NCI-H524 (cell line): Measurements from ENCODE around the gene SH3GL1.
A peak's percentile ranks its signal among the peaks of the same experiment; 100 is the strongest.
"Not testable (repeated sequence)": the region's sequence is repeated elsewhere in the genome, so short reads cannot be mapped to it uniquely, and the experiment has no call there.

Experiments
- DNase-seq, 2 experiments: peaks; one replicate each; lab custom pipeline; 2025; lab: John Stamatoyannopoulos, UW

Gene SH3GL1

DNA sequence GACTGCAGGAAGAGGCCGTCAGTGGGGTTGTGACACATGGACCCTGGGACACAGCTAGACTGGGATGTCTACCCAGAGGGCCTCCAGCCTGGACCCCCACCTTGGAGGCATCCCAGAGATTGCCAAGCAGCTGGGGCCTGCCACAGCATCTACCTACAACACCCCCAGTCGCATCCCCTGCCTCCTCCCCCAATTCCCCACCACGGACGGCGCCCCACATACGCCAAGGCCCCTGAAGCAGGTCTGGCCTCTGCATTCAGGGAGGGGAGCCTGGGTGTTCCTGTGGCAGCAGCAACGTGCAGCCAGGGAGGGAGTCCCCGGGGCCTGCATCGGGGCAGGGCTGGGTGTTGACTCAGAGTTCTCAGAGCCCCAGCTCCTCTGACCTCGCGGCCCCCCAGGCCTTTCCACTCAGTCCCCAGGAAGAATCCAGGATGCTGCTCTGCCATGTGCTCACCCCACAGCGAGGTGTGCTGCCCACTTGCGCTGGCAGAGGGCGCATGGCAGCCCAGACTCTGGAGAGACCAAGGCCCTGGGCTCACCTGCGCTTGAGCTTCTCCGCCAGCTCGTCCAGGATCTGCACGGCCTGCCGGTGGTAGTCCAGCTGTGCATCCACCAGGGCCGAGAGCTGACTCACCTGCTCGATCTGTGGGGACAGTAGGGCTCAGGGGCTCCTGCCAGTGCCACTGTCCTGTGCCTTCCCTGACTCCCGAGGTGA, 37.4 kb downstream of the SH3GL1 start:
- peak in 1 of 2 experiments; percentile 29 for DNase-seq

DNA sequence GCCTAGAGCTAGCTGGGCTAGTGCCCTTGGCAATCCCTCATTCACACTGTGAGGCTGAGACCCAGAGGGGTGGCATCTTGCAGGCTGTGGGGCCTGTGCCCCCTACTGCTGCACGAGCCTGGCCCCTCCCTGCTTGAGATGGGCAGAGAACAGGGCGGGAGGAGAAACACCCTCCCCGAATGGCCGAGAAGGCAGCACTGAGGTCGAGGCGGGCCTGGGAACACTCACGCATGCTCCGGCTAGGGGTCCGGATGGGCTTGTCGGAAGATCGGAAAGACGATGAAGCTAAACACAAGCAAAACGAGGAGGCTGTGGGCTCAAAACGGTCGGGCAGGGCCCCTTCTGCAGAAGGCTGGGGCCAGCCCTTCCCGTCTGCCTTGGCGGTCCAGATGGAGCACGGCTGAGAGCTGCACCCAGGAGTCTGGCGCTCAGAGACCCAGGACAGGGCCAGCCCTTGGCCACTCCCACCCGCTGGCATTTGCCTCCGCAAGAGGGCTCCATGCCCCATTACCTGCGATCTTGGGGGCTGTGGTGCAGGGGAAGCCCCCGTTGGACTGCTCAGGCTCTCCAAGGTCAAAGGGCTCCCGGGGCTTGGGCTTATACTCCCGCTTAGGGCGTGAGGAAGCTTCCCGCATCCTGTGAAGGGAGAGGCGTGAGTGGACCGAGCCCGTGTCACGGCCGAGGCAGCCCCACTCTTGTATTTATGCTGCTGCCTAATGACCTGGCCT, 38.1 kb downstream of the SH3GL1 start:
- DNase-seq: peak in 1 of 2 experiments; percentile 44

DNA sequence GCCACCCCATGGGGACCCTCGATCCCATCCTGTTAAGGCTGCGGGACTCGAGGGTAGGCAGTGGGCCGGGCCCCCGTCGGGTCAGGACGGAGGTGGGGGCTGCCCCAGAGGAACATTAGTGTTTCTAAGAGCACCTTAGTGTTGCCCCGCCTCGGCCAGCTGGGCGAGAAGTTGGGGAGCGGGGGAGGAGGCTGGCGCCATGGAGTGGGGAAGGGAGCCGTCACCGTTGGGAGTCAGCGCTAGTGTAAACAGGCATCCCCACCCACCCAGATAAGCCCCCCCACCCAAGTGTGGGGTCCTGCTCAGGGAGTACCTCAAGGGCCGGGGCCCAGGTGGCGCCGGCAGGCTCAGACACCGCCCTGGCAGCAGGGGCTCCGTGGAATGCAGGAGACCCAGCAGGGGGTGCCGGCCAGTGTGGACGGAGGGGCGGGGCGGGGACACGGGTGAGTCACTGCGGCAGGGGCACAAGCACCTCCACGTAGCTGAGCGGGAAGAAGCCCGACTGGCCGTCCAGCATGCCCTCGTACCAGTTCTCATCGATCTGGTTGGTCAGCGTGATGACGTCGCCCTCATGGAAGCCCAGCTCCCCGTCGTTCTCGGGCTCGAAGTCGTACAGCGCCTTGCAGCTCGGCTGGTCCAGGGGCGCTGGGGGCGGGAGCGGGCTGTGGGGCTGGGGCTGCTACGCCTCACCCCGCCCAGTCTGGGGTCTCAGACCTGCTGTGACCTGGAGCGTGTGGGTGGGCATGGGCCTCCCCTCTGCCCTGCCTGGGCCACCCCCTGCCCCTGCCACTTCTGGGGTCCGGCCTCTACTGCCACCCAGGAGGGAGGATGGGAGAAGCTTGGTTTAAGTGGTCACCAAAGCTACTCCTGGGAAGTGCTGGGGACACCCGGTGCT, 38.9 kb downstream of the SH3GL1 start:
- peak in 1 of 2 experiments; percentile 36 for DNase-seq

DNA sequence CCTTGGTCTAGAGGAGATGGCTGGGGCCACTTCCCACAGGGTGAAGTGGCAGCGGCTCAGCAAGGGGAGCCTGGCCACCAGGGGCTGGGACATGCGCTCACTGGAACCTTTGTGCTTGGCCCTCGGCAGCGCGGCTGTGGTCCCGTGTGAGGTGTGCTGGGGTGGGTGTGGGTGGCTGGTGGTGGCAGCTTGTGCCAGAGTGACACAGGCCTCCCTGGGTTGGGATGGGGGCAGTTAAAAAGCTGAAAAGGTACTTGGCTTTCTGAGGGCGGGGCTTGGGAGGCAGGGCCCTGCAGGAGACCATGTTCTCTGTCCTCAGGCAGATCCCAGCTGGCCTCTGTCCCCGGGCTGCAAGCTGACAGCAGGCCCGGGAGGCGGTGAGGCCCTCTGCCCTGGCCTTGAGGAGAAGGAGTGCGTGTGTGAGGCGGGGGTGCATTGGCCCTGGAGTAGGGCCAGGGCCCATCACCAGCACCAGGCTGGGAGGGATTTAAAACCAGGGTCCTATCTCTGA, 39.7 kb downstream of the SH3GL1 start:
- no peak for DNase-seq

DNA sequence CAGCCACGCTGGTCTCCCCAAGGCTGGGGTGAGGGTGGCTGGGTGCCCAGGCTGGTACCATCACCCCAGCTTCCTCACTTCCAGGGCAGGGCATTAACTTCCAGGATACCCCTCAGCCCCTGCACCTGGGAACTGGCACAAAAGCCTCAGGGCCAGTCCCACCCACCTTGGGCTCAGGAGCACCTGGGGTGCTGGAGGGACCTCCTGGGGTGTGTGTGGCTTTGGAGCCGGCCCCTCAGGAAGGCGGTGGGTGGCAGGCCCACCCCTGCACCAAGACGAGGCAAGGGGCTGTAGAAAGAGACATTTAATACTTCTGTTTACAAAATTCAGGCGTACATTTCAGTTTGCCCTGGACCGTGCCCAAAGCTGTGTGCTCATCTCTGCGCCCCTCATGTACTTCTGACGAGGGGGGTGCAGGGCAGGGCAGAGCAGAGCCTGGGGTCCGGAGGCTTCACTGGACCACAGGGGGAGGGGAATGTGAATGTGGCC, 40.2 kb downstream of the SH3GL1 start:
- DNase-seq: no peak

DNA sequence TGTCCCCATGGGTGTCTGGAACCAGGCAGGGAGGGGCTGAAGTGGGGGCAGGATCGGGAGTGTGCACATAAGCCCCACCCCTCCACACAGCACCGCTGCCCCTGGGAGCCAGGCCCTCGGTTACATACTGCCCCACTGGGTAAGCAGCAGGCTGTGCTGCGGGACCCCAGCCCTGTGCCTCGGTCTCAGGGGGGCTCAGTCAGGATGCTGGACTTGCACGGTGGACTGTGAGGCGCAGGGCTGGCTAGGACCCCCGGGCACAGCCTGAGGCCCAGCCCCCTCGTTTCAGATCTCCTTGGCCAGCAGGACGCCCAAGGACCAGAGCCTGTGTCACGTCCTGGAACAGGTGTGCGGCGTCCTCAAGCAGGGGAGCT, 40.7 kb downstream of the SH3GL1 start:
- DNase-seq: no peak

DNA sequence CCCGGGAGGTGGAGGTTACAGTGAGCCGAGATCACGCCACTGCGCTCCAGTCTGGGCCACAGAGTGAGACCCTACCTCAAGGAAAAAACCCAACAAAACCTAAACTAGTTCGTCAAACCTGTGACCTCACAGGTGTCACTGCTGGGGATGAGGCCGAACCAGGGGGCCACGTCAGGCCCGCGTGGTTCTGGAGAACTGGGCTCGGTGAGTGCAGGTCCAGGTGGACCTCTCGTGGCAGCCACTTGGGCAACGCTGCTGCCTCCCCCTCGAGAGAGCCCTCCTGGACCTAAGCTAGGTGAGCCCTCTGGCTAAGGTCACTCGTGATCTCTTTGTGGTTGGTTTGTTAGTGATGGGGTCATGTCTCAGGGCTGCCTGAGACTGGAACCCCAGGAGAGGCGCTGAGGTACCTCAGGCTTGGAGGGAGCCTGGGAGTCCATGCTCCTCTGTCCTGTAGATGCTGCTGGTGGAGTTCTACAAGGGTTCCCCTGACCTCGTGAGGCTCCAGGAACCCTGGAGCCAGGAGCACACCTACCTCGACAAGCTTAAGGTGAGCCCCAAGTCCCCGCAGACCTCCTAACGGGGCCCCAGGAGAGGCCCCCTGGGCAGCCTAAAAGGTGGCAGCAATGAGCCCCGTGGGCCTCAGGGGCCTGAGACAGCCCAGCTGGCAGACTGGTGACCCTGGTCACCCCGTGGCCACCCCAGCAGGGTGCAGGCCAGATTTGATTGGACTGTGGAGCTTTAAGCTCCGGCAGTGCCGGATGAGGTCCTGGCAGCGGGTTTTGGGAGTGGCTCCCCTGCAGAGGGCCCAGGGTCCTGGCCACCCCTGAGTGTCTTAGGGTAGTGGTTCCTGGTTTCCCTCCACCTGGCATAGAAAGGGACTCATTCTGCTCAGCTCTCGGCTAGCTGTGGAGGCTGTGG, 41.4 kb downstream of the SH3GL1 start:
- no peak for DNase-seq

DNA sequence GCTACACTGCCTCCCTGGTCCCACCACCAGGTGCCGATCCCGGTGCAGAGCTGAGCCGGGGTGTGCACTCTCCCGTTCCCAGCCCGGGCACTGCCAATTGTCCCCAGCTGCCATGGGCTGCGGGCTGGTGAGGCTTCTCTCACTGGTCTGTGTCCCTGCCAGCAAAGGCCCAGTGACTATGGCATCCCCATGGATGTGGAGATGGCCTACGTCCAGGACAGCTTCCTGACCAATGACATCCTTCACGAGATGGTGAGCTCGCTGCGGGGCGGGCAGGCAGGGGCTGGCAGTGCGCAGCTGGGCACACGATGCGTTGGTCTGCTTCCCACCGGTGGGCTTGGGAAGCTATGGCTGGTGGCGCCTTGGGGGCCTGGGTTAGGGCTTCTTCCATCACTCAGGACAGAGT, 42.4 kb downstream of the SH3GL1 start:
- no peak for DNase-seq

DNA sequence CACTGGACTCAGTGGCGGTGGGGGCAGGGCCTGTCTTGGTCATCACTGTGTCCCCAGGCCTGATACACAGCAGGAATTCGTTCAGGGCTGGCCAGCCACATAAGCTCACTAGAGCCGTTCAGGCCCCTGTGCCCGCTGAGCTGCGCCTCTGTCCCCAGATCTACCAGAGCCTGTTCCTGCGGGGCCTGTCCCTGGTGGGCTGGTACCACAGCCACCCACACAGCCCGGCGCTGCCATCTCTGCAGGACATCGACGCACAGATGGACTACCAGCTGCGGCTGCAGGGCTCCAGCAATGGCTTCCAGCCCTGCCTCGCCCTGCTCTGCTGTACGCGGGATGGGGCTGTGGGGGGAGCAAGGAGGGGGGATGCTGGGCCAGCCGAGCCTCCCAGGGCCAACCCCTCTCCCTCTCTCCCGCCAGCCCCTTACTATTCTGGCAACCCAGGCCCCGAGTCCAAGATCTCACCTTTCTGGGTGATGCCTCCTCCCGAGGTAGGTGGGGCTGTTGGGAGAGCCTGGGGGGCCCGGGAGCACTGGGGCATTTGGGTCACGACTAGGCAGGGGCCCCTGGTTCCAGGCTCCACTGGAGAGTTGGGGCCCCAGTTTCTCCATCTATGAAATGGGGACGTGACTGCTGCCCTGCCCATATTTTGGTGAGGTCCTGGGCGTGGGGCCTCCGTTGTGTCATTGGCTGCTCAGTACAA, 43.1 kb downstream of the SH3GL1 start:
- DNase-seq: peak in 1 of 2 experiments; percentile 21

DNA sequence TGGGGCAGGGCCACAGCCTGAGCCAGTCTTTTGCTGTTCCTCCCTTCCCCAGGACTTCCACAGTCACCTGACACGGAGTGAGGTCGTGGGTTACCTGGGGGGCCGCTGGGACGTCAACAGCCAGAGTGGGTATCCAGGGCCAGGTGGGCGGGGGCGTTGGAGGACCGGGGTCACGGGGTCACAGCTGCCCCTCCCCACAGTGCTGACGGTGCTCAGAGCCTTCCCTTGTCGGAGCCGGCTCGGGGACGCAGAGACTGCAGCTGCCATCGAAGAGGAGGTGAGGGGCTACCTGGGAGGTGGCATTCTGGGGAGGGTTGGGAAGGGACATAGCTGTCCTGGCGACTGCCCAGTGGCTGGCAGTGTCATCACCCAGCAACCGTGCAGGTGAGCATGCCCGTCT, 45.5 kb downstream of the SH3GL1 start:
- no peak for DNase-seq

DNA sequence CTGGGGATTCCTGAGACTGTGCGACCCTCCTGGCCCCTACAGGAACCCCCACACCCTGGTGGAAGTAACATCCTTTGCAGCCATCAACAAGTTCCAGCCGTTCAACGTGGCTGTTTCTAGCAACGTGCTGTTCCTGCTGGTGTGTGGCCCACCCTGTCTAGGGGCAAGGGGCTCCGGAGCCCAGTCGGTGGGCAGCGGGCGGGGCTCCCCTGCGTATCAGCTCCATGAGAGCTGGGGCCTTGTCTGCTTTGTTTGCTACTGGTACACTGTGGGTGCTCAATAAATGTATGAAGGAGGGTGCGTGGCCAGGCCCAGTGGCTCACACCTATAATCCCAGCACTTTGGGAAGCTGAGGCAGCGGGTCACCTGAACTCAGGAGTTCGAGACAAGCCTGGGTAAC, 46.1 kb downstream of the SH3GL1 start:
- no peak for DNase-seq

DNA sequence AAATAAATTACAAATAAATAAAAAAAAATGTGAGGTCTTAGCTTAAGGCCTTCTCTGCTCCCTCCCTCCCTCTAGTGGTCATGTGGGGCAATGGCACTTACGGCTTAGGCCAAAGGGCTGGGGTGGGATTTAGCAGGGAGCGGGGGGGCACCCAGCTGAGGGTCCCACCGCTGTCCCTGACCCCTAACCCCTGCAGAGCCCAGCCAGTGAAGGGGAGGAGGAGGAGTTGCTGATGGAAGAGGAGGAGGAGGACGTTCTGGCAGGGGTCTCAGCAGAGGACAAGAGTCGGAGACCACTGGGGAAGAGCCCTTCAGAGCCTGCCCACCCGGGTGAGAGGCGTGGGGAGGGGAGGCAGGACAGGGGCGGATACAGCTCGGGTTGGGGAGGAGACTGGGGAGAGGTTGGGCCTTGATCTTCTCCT, 47.6 kb downstream of the SH3GL1 start:
- peak in 1 of 2 experiments; percentile 56 for DNase-seq

DNA sequence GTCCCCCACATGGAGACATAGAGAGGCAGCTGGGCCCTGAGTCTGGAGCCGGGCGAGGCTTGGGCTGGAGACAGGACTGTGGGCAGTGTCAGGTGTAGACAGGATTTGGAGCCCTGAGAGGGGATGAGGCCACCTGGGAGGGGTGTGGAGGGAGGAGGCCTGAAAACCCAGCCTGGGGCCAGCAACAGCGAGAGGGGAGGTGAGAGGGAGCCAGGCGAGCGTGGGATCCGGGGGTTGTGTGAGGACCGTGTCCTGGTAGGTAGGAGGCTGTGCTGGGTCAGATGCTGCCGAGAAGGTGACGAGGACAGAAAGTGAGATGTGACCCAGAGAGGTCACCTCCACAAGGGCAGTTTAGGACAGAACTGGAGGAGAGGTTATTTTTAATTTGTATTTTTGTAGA, 49.6 kb downstream of the SH3GL1 start:
- no peak for DNase-seq

DNA sequence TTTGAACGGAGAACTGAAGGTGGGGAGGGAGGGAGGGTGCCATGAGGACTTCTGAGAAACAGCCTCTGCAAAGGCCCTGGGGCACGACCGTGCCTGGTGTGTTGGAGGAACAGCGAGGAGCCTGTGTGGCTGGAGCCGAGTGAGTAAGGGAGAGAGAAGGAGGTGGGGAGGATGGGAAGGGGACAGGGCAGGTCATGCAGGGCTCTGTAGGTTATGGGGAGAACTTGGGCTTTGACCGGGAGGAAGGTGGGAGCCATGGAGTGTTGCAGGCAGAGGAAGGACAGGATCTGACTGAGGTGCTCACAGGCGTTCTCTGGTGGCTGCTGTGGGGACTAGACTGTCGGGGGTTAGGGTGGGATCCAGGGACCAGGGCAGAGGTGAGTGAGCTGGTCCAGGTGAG, 50.2 kb downstream of the SH3GL1 start:
- DNase-seq: no peak

DNA sequence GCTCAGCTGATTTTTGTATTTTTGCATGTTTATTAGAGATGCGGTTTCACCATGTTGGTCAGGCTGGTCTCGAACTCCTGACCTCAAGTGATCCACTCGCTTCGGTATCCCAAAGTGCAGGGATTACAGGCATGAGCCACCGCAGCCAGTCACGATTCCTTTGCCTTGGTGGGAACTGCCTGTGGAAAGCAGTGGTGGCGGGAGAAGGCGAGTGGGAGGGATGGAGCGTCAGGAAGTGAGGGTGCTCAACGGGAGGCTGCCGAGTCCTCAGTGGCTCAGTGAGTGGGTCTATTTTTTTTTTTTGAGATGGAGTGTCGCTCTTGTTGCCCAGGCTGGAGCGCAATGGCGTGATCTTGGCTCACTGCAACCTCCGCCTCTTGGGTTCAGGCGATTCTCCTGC, 51.1 kb downstream of the SH3GL1 start:
- DNase-seq: not testable (repeated sequence)

DNA sequence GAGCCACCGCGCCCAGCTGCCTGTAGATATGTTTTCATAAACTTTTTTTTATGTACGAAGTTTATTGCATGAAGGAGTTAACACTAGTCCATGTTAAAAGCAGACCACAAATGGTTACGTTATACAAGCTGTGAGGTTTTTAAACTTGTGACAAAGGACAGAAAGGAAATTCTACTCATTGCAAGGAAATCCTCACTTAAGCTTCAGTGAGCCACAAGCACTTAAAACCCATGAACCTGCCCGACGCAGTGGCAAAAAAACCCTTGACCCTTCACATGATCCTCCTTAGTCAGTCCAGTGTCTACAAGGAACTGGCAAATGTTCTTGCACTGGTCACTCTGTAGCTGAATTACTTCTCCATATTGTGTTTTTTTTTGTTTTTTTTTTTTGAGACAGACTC, 52.8 kb downstream of the SH3GL1 start:
- DNase-seq: no peak

DNA sequence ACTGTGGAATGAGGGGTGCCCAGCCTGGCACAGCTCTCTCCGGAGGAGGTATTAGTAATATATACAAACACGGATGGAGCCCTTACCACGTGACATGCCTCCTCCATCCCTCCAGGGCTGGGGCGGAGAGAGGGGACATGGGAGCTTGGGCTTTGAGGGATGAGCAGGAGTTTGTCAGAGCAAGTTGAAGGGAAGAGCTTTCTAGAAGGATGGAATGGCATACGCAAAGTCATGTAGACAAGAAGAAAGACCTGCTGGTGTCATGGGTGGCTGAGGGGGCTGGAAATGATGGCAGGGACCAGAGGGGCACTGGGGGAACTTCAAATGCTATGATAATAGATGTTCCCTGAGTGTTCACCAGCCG, 54.3 kb downstream of the SH3GL1 start:
- no peak for DNase-seq

DNA sequence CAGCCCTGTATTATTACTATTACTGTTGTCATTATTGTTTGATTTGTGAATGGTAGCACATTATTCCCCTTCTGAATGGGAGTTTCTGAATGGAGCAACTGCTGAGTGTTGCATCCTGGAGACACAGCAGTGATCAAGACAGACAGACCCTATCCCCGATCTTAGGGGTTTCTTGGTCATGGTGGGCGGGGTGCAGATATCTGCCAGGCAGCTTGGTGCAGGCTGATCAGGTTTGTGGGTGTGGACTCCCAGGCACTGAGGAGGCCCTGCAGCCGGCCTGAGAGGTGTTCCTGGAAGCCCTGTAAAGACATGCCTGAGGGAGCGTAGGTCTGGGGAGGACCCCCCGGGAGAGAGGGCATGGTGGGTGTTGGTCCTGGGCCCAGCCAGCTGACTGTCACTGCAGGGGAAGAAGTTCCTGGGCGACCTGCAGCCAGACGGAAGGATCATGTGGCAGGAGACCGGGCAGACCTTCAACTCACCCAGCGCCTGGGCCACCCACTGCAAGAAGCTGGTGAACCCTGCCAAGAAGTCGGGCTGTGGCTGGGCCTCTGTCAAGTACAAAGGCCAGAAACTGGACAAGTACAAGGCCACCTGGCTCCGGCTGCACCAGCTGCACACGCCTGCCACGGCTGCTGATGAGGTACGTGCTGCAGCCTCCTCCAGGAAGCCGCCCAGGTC, 54.9 kb downstream of the SH3GL1 start:
- no peak for DNase-seq

DNA sequence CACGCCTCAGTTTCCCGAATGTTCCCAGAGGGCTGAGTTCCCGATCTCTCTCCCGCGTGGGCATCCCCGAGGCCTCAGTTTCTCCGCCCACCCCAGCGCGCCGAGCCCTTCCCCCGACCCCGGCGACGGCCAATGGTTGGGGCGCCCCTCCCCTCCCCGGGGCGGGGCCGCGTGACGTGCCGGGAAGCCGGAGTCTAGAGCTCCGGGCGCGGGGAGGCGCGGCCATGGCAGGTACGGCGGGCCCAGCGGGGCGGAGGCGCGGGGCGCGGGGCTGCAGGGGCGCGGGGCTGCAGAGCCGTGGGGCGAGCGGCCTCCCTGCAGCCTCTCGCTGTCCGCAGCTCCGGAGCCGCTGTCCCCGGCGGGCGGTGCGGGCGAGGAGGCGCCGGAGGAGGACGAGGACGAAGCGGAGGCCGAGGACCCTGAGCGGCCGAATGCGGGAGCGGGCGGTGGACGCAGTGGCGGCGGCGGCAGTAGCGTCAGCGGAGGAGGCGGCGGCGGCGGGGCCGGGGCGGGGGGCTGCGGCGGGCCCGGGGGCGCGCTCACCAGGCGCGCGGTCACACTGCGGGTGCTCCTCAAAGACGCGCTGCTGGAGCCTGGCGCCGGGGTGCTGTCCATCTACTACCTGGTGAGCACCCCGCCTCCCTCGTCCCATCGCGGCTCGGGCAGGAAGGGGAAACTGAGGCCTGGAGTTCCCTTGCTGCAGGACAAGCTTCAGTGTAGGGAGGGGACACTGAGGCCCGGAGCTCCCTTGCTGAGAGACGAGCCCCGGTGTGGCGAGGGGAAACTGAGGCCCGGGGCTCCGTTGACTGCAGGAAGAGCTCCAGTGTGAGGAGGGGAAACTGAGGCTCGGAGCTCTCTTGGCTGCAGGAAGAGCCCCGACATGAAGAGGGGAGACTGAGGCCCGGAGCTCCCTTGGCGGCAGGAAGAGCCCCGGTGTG, 56.7 kb downstream of the SH3GL1 start, which contains the start of gene MPND:
Gene MPND (plus strand): TSS at position 193 of the 938 bp plus-strand sequence. CDS start 32 bp downstream, at position 225.
- peak; percentile 78 to 89 for DNase-seq
